ENCODE results near the gene ARHGEF1. TPM values are rescaled to one million over a fixed set of nuclear protein-coding genes. Genes with fewer than 3 reads are reported as not detected.
A peak's percentile ranks its signal among the peaks of the same experiment; 100 is the strongest.

ARHGEF1 gene
- total RNA-seq, 2 experiments from 2014 or later: 1,019 to 1,047 TPM

- CTCF ChIA-PET: interaction anchor here (0.6 to 8.8 kb wide), 9 partner anchors 14 to 71 kb away, joined by 3 to 119 read pairs (median 7); partner anchors contain the start of genes CD79A, RABAC1 and RPS19
- peaks cover 92% of the 10 kb centered on the region for H3K36me3 Mint-ChIP-seq (ENCODE audit: low read depth)
- peak overlapping the region; percentile 90 for H3K4me3 Mint-ChIP-seq
- no peaks in the 10 kb centered on the region for H3K9me3 ChIP-seq (ENCODE audit: control insufficient read depth in 1 of 2, insufficient read depth in 1 of 2, low read length in 2 of 2)
- intact Hi-C loops (cut with DNase I, micrococcal nuclease): loop anchor here (1.0 to 10.0 kb wide), 8 partner anchors 13 to 333 kb away; partner anchors contain the start of gene ERFL (in 1 of the 2)
- peaks cover 71% of the 10 kb centered on the region for H3K4me1 Mint-ChIP-seq (ENCODE audit: low read depth)
- no peaks in the 10 kb centered on the region for H3K27me3 ChIP-seq (ENCODE audit: control insufficient read depth in 1 of 2, insufficient read depth in 2 of 2, low read length in 2 of 2)
- peaks cover 62% of the 10 kb centered on the region for H3K36me3 ChIP-seq (ENCODE audit: insufficient read depth, low read length)
- no peaks in the 10 kb centered on the region for H3K27me3 Mint-ChIP-seq
- H3K27ac Mint-ChIP-seq: peak overlapping the region; percentile 98
- DNase-seq (peak; percentile 61 to 92 (median 87)), ATAC-seq (ENCODE audit: poor library complexity) (peak; percentile 66)
- peaks cover 86% of the 10 kb centered on the region for H3K4me1 ChIP-seq (ENCODE audit: insufficient read depth, low read length)
- POLR2A ChIA-PET: interaction anchor here (0.6 to 12.4 kb wide), 15 partner anchors 9 to 539 kb away, joined by 3 to 465 read pairs (median 21); partner anchors contain the start of genes CD79A, ERFL, RABAC1 and RPS19
- H3K27ac ChIP-seq (ENCODE audit: low read depth in 1 of 2, low read length in 2 of 2): peak overlapping the region; percentile 69 to 96
- peak overlapping the region; percentile 94 for H3K4me3 ChIP-seq (ENCODE audit: low read length)
- TF ChIP-seq CTCF (IDR thresholded peaks at IDR 0.05): peak; percentile 54
- no peaks in the 10 kb centered on the region for H3K9me3 Mint-ChIP-seq
These were observed 4.9 kb downstream of the ARHGEF1 start for GRCh38 chr19:41887711-41888382.

- no peaks in the 10 kb centered on the region for H3K27me3 ChIP-seq (ENCODE audit: control insufficient read depth in 1 of 2, insufficient read depth in 2 of 2, low read length in 2 of 2)
- Mint-ChIP-seq H3K4me1 (ENCODE audit: low read depth) (peaks cover 72% of the 10 kb centered on the region), H3K27ac (peak overlapping the region; percentile 98), H3K27me3 (no peaks in the 10 kb centered on the region), H3K4me3 (peak overlapping the region; percentile 90), H3K36me3 (ENCODE audit: low read depth) (peaks cover 92% of the 10 kb centered on the region), H3K9me3 (no peaks in the 10 kb centered on the region)
- intact Hi-C loops (cut with DNase I, micrococcal nuclease): loop anchor here (2.0 to 10.0 kb wide), 4 partner anchors 38 to 334 kb away; partner anchors contain the start of gene ERFL (in 1 of the 2)
- H3K9me3 ChIP-seq (ENCODE audit: control insufficient read depth in 1 of 2, insufficient read depth in 1 of 2, low read length in 2 of 2): no peaks in the 10 kb centered on the region
- no peak for ATAC-seq (ENCODE audit: poor library complexity)
- ChIA-PET CTCF (interaction anchor here (8.6 to 8.8 kb wide), 2 partner anchors 15 to 29 kb away, joined by 59 to 119 read pairs; partner anchors contain the start of genes CD79A and RPS19), POLR2A (interaction anchor here (1.2 to 12.4 kb wide), 10 partner anchors 8 to 69 kb away, joined by 4 to 465 read pairs (median 48); partner anchors contain the start of genes CD79A, ERFL, RABAC1 and RPS19)
- DNase-seq: peak in 4 of 14 experiments; percentile 41 to 61 (median 50)
- peak overlapping the region; percentile 13 to 96 for H3K27ac ChIP-seq (ENCODE audit: low read depth in 1 of 2, low read length in 2 of 2)
- peak overlapping the region; percentile 94 for H3K4me3 ChIP-seq (ENCODE audit: low read length)
- H3K36me3 ChIP-seq (ENCODE audit: insufficient read depth, low read length): peaks cover 67% of the 10 kb centered on the region
- peaks cover 92% of the 10 kb centered on the region for H3K4me1 ChIP-seq (ENCODE audit: insufficient read depth, low read length)
- no peak for TF ChIP-seq CTCF (IDR thresholded peaks at IDR 0.05)
These were observed 5.9 kb downstream of the ARHGEF1 start for GRCh38 chr19:41888926-41889325.

- ChIA-PET CTCF (interaction anchor here (8.6 to 8.8 kb wide), 2 partner anchors 16 to 30 kb away, joined by 59 to 119 read pairs; partner anchors contain the start of genes CD79A and RPS19), POLR2A (interaction anchor here (0.6 to 12.4 kb wide), 7 partner anchors 8 to 68 kb away, joined by 3 to 465 read pairs (median 70); partner anchors contain the start of genes CD79A, ERFL, RABAC1 and RPS19)
- Histone ChIP-seq H3K27me3 (ENCODE audit: control insufficient read depth in 1 of 2, insufficient read depth in 2 of 2, low read length in 2 of 2) (no peaks in the 10 kb centered on the region), H3K4me3 (ENCODE audit: low read length) (no peak overlapping the region), H3K9me3 (ENCODE audit: control insufficient read depth in 1 of 2, insufficient read depth in 1 of 2, low read length in 2 of 2) (no peaks in the 10 kb centered on the region), H3K27ac (ENCODE audit: low read depth in 1 of 2, low read length in 2 of 2) (peak overlapping the region; percentile 13 to 96), H3K36me3 (ENCODE audit: insufficient read depth, low read length) (peaks cover 72% of the 10 kb centered on the region), H3K4me1 (ENCODE audit: insufficient read depth, low read length) (peaks cover 95% of the 10 kb centered on the region)
- no peaks in the 10 kb centered on the region for H3K9me3 Mint-ChIP-seq
- H3K27ac Mint-ChIP-seq: peak overlapping the region; percentile 98
- H3K27me3 Mint-ChIP-seq: no peaks in the 10 kb centered on the region
- DNase-seq (no peak), ATAC-seq (ENCODE audit: poor library complexity) (no peak)
- peak overlapping the region; percentile 71 for H3K4me3 Mint-ChIP-seq
- intact Hi-C loops (cut with DNase I, micrococcal nuclease): loop anchor here (2.0 to 10.0 kb wide), 4 partner anchors 37 to 335 kb away; partner anchors contain the start of gene ERFL (in 1 of the 2)
- TF ChIP-seq CTCF (IDR thresholded peaks at IDR 0.05): no peak
- H3K4me1 Mint-ChIP-seq (ENCODE audit: low read depth): peaks cover 70% of the 10 kb centered on the region
- H3K36me3 Mint-ChIP-seq (ENCODE audit: low read depth): peaks cover 88% of the 10 kb centered on the region
These were observed 6.9 kb downstream of the ARHGEF1 start for GRCh38 chr19:41889896-41890295.

All from CD4-positive, alpha-beta T cell (primary cell).